Measurements from ENCODE around the gene LDLRAD4. TPM values are rescaled to one million over a fixed set of nuclear protein-coding genes. Genes with fewer than 3 reads are reported as not detected.

Gene LDLRAD4
- total and polyA plus RNA-seq, 2 donors (not counting 1 experiment from before 2014, with no cell fraction given): 13.9 to 35.7 TPM

DNA sequence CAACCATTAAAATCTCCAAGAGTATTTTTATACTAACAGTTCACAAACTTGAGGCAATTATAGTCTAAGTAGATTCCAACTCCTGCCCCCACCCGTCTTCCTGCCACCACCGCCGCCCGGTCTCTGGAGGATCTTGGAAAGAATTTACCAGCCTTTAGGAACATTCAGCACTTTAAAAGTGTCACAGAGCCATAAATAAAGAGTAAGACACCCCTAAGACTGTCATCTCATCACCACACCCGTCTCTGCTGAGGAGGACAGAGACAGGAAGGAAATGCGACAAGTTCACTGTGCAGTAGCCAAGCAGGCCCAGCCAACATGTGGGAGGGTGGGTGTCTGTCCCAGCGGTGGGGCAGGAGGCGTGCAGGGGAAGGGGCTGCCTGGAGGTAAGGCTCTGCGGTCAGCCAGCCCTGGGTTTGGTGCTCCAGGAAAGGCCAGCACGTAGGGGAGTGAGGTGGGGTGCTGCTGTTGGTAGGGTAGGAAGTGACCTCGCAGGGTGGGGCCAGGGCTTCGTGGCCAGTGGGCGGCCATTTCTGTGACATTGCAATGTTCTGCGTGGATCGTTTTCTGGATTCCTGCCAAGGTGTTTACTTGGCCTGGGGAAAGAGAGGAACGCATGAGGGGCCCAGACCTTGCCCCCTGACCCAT, 396.2 kb downstream of the LDLRAD4 start:
- Mint-ChIP-seq H3K4me3 (peak overlapping the region; percentile 86), H3K27ac (peak overlapping the region; percentile 94), H3K27me3 (no peaks in the 10 kb centered on the region), H3K9me3 (ENCODE audit: insufficient read depth) (no peaks in the 10 kb centered on the region), H3K4me1 (peaks cover 77% of the 10 kb centered on the region)
- TF ChIP-seq, protein P1, sequence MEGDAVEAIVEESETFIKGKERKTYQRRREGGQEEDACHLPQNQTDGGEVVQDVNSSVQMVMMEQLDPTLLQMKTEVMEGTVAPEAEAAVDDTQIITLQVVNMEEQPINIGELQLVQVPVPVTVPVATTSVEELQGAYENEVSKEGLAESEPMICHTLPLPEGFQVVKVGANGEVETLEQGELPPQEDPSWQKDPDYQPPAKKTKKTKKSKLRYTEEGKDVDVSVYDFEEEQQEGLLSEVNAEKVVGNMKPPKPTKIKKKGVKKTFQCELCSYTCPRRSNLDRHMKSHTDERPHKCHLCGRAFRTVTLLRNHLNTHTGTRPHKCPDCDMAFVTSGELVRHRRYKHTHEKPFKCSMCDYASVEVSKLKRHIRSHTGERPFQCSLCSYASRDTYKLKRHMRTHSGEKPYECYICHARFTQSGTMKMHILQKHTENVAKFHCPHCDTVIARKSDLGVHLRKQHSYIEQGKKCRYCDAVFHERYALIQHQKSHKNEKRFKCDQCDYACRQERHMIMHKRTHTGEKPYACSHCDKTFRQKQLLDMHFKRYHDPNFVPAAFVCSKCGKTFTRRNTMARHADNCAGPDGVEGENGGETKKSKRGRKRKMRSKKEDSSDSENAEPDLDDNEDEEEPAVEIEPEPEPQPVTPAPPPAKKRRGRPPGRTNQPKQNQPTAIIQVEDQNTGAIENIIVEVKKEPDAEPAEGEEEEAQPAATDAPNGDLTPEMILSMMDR (IDR thresholded peaks at IDR 0.05): no peak
- no peak for TF ChIP-seq EZH2 (IDR thresholded peaks at IDR 0.05; ENCODE audit: borderline replicate concordance, insufficient read depth, low read depth, low read length, poor library complexity, severe bottlenecking)
- Histone ChIP-seq H3K9ac (ENCODE audit: low read length) (peak overlapping the region; percentile 81), H3K36me3 (replicated peaks in 1 of 2; ENCODE audit: control extremely low read depth in 1 of 2, control insufficient read depth in 1 of 2, extremely low read depth in 1 of 2, insufficient read depth in 2 of 2, low read length in 1 of 2) (no peaks in the 10 kb centered on the region), H3K4me3 (ENCODE audit: control extremely low read depth in 1 of 5, extremely low read depth in 1 of 5, insufficient read depth in 1 of 5, low read depth in 2 of 5, low read length in 4 of 5) (peak overlapping the region in 3 of 5 experiments; percentile 9 to 71 (median 62)), H3K9me3 (ENCODE audit: control extremely low read depth in 1 of 3, control insufficient read depth in 2 of 3, insufficient read depth in 1 of 3, low read length in 2 of 3) (no peaks in the 10 kb centered on the region), H3K79me2 (ENCODE audit: control insufficient read depth, insufficient read depth, low read length) (peaks cover 41% of the 10 kb centered on the region), H2AFZ (ENCODE audit: insufficient read depth, low read depth, low read length, poor library complexity, severe bottlenecking) (peak overlapping the region; percentile 61), H3K27me3 (replicated peaks in 1 of 4; ENCODE audit: control extremely low read depth in 1 of 4, control insufficient read depth in 3 of 4, insufficient read depth in 4 of 4, low read length in 3 of 4) (no peaks in the 10 kb centered on the region), H3K4me2 (replicated peaks; ENCODE audit: low read depth, low read length, poor library complexity, severe bottlenecking) (peak overlapping the region; percentile 94), H3K27ac (ENCODE audit: low read length in 2 of 2) (peak overlapping the region; percentile 60 to 86), H4K20me1 (ENCODE audit: control insufficient read depth, insufficient read depth, low read length, poor library complexity, severe bottlenecking) (no peaks in the 10 kb centered on the region), H3K4me1 (ENCODE audit: control insufficient read depth in 2 of 2, insufficient read depth in 2 of 2, low read length in 2 of 2) (peaks cover 57 to 77% of the 10 kb centered on the region in 2 donors)
- intact Hi-C loops (cut with micrococcal nuclease): loop anchor here (1.0 to 10.0 kb wide), 6 partner anchors 16 to 730 kb away; partner anchors contain the start of genes CEP192 and PTPN2
- WGBS (ENCODE audit: insufficient coverage): 9% methylated on average over 14 of the region's 16 CpGs
- ChIA-PET POLR2A (interaction anchor here (1.0 kb wide), 2 partner anchors 29 to 53 kb away, joined by 5 read pairs; no protein-coding TSS in a partner anchor), CTCF (interaction anchor here (0.9 to 10.7 kb wide), 8 partner anchors 8 to 78 kb away, joined by 3 to 195 read pairs (median 6); no protein-coding TSS in a partner anchor)
- DNase-seq (peak; percentile 62), ATAC-seq (ENCODE audit: low read depth) (no peak)

DNA sequence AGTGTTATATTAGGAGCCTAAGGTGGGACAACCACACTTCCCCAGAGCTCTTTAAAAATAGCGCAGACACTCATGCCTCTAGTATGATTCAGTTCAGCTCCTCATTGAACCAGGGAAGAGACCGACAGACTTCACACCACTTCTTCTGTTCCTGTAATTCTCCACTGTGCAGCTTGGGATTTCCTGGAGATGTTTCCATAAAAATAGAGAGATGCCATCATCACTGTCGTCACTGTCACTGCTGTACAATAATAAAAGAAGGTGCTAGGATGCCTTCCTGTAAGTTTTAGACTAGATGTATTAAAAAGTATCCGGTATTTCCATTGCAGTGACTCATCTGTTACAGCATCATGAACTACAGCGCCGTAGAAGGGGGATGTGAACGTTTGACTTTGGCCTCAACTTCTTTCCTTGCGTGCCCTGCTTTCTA, 396.9 kb downstream of the LDLRAD4 start:
- Histone ChIP-seq H3K4me2 (replicated peaks; ENCODE audit: low read depth, low read length, poor library complexity, severe bottlenecking) (peak overlapping the region; percentile 94), H3K4me3 (ENCODE audit: control extremely low read depth in 1 of 5, extremely low read depth in 1 of 5, insufficient read depth in 1 of 5, low read depth in 2 of 5, low read length in 4 of 5) (peak overlapping the region in 1 of 5 experiments; percentile 71), H2AFZ (ENCODE audit: insufficient read depth, low read depth, low read length, poor library complexity, severe bottlenecking) (peak overlapping the region; percentile 61), H3K9me3 (ENCODE audit: control extremely low read depth in 1 of 3, control insufficient read depth in 2 of 3, insufficient read depth in 1 of 3, low read length in 2 of 3) (no peaks in the 10 kb centered on the region), H3K9ac (ENCODE audit: low read length) (no peak overlapping the region), H4K20me1 (ENCODE audit: control insufficient read depth, insufficient read depth, low read length, poor library complexity, severe bottlenecking) (no peaks in the 10 kb centered on the region), H3K36me3 (replicated peaks in 1 of 2; ENCODE audit: control extremely low read depth in 1 of 2, control insufficient read depth in 1 of 2, extremely low read depth in 1 of 2, insufficient read depth in 2 of 2, low read length in 1 of 2) (no peaks in the 10 kb centered on the region), H3K4me1 (ENCODE audit: control insufficient read depth in 2 of 2, insufficient read depth in 2 of 2, low read length in 2 of 2) (peaks cover 56 to 81% of the 10 kb centered on the region in 2 donors), H3K27ac (ENCODE audit: low read length in 2 of 2) (peak overlapping the region; percentile 60 to 86), H3K27me3 (replicated peaks in 1 of 4; ENCODE audit: control extremely low read depth in 1 of 4, control insufficient read depth in 3 of 4, insufficient read depth in 4 of 4, low read length in 3 of 4) (no peaks in the 10 kb centered on the region), H3K79me2 (ENCODE audit: control insufficient read depth, insufficient read depth, low read length) (peaks cover 48% of the 10 kb centered on the region)
- intact Hi-C loops (cut with micrococcal nuclease): loop anchor here (10.0 kb wide), 1 partner anchor 731 kb away; the partner anchor contains the start of gene PTPN2
- peak overlapping the region; percentile 86 for H3K4me3 Mint-ChIP-seq
- 47% methylated on average over 5 of the region's 8 CpGs for WGBS (ENCODE audit: insufficient coverage)
- H3K27me3 Mint-ChIP-seq: no peaks in the 10 kb centered on the region
- CTCF ChIA-PET: interaction anchor here (1.6 to 10.7 kb wide), 4 partner anchors 14 to 55 kb away, joined by 6 to 195 read pairs (median 42); no protein-coding TSS in a partner anchor
- ATAC-seq (ENCODE audit: low read depth) (no peak), DNase-seq (peak; percentile 33)
- TF ChIP-seq, protein P1 (IDR thresholded peaks at IDR 0.05): no peak
- no peak for TF ChIP-seq EZH2 (IDR thresholded peaks at IDR 0.05; ENCODE audit: borderline replicate concordance, insufficient read depth, low read depth, low read length, poor library complexity, severe bottlenecking)
- H3K27ac Mint-ChIP-seq: peak overlapping the region; percentile 94
- H3K4me1 Mint-ChIP-seq: peaks cover 81% of the 10 kb centered on the region
- H3K9me3 Mint-ChIP-seq (ENCODE audit: insufficient read depth): no peaks in the 10 kb centered on the region
- POLR2A ChIA-PET: no interaction called here
